ENCODE measurements around the gene PERP.

- TF ChIP-seq CTCF (IDR thresholded peaks at IDR 0.05) (no peak), POLR2A (IDR thresholded peaks at IDR 0.05) (no peak)
These were observed 10.2 kb upstream of the PERP start for GRCh38 chr6:138117376-138117914.
